Retinal pigment epithelial cell (primary cell): ENCODE results near the gene ABHD2.
"Not testable (repeated sequence)": the region's sequence is repeated elsewhere in the genome, so short reads cannot be mapped to it uniquely, and the experiment has no call there.

Experiments
- DNase-seq: peaks from one replicate; pipeline ENCODE4 v3.0.0-alpha.2; 2010; ENCODE audit warnings: low read depth
- H3K4me3 ChIP-seq: 2 replicates; pipeline ENCODE4 v1.5.1; 2011; ENCODE audit warnings: mild to moderate bottlenecking, low read length, control low read depth, moderate library complexity
- TF ChIP-seq, protein P1 (sequence below): conservative IDR thresholded peaks from 2 replicates; pipeline ENCODE4 v1.5.1; 2011; ENCODE audit warnings: low read depth, low read length, control low read depth, inconsistent platforms

ABHD2 gene

DNA sequence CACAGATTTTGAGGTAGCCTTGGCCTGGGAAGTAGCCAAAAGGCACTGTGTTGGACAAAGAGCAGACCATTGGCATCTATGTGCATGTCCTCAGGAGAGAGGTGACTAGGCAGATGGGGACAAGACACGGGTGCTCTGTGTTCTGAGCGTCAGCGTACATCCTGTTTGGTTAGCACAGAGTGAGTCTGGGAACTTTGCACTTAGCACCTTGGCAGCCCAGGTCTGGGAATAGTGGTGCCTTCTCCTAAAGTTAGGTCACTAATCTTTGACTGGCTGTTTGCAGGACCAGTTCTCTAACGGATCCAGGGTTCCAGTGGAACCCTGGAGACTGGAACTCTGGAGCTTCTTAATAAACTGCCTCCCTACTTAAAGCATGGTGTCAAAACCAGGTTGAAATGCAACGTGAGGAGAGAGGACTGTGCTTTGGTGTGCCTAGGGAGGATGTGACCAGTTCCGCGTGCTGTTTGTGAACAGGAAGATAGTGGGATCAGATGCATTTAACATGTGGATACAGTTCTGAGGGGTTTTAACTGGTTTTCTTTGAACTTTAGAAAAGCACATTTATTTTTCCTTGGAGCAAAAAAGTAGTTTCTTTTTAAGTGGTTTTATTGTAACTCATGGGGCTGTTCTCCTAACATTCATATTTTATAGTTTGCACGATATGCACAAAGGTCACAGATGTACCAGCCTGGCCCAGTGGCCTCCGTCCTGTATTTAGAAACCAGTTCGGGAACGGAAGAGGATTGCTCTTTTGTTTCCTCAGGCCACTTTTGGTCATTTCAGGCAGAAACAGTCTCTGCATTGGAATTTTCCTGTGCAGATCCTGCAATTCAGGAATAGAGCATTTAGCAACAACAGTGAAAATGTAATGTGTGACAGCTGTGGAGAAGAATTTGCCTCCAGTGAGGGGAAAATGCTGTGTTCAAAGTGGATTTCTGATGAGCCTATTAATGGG, 48.8 kb downstream of the ABHD2 start:
- no peak overlapping the region for H3K4me3 ChIP-seq
- TF ChIP-seq, protein P1, sequence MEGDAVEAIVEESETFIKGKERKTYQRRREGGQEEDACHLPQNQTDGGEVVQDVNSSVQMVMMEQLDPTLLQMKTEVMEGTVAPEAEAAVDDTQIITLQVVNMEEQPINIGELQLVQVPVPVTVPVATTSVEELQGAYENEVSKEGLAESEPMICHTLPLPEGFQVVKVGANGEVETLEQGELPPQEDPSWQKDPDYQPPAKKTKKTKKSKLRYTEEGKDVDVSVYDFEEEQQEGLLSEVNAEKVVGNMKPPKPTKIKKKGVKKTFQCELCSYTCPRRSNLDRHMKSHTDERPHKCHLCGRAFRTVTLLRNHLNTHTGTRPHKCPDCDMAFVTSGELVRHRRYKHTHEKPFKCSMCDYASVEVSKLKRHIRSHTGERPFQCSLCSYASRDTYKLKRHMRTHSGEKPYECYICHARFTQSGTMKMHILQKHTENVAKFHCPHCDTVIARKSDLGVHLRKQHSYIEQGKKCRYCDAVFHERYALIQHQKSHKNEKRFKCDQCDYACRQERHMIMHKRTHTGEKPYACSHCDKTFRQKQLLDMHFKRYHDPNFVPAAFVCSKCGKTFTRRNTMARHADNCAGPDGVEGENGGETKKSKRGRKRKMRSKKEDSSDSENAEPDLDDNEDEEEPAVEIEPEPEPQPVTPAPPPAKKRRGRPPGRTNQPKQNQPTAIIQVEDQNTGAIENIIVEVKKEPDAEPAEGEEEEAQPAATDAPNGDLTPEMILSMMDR: no peak
- no peak for DNase-seq

DNA sequence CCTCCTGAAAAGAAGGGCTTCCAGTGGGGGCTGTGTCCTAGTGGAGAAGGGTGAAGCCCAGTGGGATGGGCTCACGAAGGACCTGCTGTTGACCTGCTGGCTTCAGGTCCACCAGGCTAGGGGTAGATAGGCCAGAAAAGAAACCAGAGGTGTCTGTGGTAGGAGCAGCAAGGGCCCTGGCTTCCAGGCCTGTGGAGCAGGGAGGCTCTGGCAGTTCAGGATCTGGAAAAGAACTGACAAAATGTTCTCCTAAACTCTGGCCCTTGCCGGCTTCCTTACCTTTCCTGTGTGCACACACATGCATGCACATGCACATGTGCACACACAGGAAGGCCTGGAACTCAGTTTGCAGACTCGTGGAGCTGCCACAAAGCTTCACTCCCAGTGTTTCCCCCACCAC, 49.7 kb downstream of the ABHD2 start:
- DNase-seq: no peak
- TF ChIP-seq, protein P1: no peak
- no peak overlapping the region for H3K4me3 ChIP-seq

DNA sequence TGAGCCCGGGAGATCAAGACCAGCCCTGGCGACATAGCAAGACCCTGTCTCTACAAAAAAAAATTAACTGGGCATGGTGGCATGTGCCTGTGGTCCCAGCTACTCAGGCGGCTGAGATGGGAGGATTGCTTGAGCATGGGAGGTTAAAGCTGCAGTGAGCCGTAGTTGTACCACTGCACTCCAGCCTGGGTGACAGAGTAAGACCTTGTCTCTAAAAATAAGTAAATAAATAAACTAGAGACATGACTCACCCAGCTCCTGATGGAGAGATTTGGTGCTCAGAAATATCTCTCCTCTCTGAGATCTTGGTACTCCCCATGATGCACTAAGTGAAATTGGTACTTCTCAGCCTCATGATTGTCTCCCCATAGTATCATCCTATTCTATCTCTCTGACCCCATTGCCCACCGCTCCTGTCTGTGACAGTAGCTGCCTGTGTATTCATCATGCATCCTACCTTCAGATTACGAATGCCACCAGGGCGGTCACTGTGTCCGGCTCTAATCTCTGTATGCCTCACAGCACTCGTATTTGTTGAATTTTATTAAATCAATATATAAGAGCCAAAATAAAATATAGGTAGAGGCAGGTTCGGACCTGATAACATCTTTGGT, 50.9 kb downstream of the ABHD2 start:
- TF ChIP-seq, protein P1: no peak
- DNase-seq: no peak
- no peak overlapping the region for H3K4me3 ChIP-seq

DNA sequence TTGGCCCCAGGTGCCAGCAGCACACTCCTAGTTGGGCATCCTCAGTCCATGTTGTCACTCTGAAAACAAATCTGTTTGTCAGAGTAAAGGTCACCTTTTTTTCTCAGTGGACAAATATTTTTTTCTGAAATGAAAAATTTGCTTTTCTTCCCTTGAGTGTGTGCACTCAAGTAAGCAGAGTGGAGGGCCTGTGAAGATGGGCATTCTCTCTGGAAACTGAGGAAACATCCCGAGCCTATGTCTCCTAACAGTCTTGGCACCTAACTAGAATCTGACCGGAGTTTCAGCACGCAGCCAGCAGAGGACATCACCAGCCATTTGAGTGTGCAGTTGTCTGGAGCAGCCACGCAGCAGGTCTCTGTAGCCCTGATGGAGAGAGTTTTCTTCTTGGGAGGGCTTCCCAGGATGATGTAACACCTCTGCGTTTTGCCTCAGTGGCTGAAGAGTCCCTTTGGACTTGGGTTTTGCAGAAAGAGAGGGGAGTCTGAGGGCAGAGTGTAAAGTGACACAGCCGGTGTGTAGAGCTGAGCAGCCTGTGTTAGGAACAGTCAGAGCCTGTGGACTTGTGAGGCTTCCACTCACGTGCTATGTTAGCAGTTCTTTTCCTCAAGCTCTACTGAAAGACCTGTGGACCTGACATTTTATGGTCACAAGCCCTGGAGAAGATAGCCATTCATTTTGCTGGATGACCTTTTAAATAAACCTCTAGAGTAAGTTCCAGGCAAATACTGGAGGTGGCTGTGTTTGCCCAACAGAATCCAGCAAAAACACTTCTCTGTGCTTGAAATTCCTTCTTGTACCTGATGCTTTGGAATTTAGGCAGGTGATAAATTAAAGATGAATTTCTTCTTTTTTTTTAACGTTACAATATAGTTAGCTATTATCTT, 51.6 kb downstream of the ABHD2 start:
- no peak overlapping the region for H3K4me3 ChIP-seq
- no peak for DNase-seq
- TF ChIP-seq, protein P1: peak; percentile 31

DNA sequence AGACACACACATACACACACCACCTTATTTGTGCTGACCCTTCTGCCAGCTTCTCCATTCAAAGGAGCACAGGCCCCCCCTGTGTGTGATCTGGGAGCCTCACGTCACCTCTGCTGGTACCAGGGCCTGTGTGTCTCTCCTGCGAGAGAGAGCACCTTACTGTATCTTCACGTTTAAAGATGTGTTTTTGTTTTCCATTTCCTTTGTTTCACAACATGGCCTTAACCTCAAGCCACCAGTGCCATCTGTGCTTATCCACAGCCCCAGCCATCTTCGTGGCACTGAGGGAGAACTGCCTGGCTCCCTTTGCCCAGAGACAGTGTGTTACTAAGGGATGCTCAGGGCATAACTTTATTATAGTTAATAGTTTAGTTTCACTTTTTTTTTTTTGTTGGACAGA, 52.3 kb downstream of the ABHD2 start:
- DNase-seq: no peak
- TF ChIP-seq, protein P1: no peak
- no peak overlapping the region for H3K4me3 ChIP-seq

DNA sequence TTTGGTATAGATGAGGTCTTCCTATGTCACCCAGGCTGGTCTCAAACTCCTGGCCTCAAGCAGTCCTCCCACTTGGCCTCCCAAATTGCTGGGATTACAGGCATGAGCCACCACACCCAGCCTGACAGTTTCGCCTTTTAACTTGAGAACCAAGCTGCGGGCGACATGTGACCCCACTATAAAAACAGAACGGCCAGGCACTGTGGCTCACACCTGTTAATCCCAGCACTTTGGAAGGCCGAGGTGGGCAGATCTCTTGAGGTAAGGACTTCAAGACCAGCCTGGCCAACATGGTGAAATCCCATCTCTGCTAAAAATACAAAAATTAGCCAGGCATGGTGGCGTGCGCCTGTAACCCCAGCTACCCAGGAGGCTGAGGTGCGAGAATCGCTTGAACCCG, 52.9 kb downstream of the ABHD2 start:
- not testable (repeated sequence) for DNase-seq, H3K4me3 ChIP-seq

DNA sequence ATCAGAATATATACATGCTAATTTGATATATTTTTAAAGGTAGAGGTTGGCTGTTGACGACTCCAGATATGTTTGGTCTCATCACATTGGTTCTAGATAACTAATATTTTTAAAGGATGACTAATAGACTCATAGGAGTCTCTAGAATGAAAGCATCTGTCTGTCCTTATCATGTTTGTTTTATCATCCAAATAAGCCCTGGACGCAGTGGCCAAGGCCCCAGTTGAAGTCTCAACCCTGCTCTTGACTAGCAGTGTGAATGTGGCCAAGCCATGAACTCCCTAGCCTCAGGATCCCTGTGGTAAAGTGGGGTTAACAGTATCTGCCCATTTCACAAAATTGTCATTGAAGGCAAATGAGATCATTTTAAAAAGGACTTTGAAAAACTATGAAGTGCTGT, 53.6 kb downstream of the ABHD2 start:
- no peak overlapping the region for H3K4me3 ChIP-seq
- TF ChIP-seq, protein P1: no peak
- DNase-seq: no peak
